Upper lobe of right lung (tissue), 1 donor: Measurements from ENCODE around the gene PTOV1. TPM values are rescaled to one million over a fixed set of nuclear protein-coding genes. Genes with fewer than 3 reads are reported as not detected.

Source experiments
- ATAC-seq: fragments of 200-7000 bp; cut with Tn5 transposase; one replicate; pipeline ENCODE4 v1.9.1; 2020; ENCODE audit warnings: mild to moderate bottlenecking, moderate library complexity
- DNase-seq: peaks from one replicate; pipeline ENCODE4 v3.0.0-alpha.2; 2020
- H3K27ac ChIP-seq: fragments of 200-600 bp; one replicate; pipeline ENCODE4 v1.8.0; 2022
- H3K27me3 ChIP-seq: fragments of 200-600 bp; one replicate; pipeline ENCODE4 v1.8.0; 2022; ENCODE audit warnings: mild to moderate bottlenecking
- H3K36me3 ChIP-seq: fragments of 200-600 bp; one replicate; pipeline ENCODE4 v1.8.0; 2022
- H3K4me1 ChIP-seq: fragments of 200-600 bp; one replicate; pipeline ENCODE4 v1.8.0; 2022
- H3K4me3 ChIP-seq: fragments of 200-600 bp; one replicate; pipeline ENCODE4 v1.8.0; 2022; ENCODE audit warnings: mild to moderate bottlenecking
- H3K9me3 ChIP-seq: fragments of 200-600 bp; one replicate; pipeline ENCODE4 v1.8.0; 2022
- CTCF ChIP-seq: fragments of 200-600 bp; IDR thresholded peaks from one replicate; pipeline ENCODE4 v1.8.0; 2022; ENCODE audit warnings: antibody characterized with exemption
- intact Hi-C: fragments of 100-400 bp; cut with DNase I; formaldehyde crosslinking; loops from one replicate; pipeline ENCODE4 v1.11.0; 2022
- total RNA-seq: library from RNA; stranded (reverse); fragmentation: NEBNext Ultra II Directional; extraction: Animal tissue kit (Norgen Biotek cat#: 25700); gene quantifications from one replicate; pipeline ENCODE4 v1.2.1, GENCODE V29; 2021
- donor health status: DM: no; HTN: yes; CAD: no; lungs with severe emphysema.

Gene PTOV1
- total RNA-seq, 1 donor from 2014 or later: 104 TPM

GRCh38 chr19:49837009-49837310 is 14.0 kb upstream of the PTOV1 start:
- no peak for TF ChIP-seq CTCF
- H3K36me3 ChIP-seq: peaks cover 62% of the 10 kb centered on the region
- DNase-seq (no peak), ATAC-seq (no peak)
- H3K27ac ChIP-seq: no peak overlapping the region
- intact Hi-C loops: no loop called here
- no peaks in the 10 kb centered on the region for H3K27me3 ChIP-seq
- H3K4me1 ChIP-seq: no peaks in the 10 kb centered on the region
- H3K9me3 ChIP-seq: no peaks in the 10 kb centered on the region
- H3K4me3 ChIP-seq: no peak overlapping the region

- H3K27ac ChIP-seq: no peak overlapping the region
- no peaks in the 10 kb centered on the region for H3K27me3 ChIP-seq
- DNase-seq (no peak), ATAC-seq (no peak)
- peaks cover 58% of the 10 kb centered on the region for H3K36me3 ChIP-seq
- intact Hi-C loops: no loop called here
- H3K4me1 ChIP-seq: no peaks in the 10 kb centered on the region
- TF ChIP-seq CTCF: no peak
- no peak overlapping the region for H3K4me3 ChIP-seq
- no peaks in the 10 kb centered on the region for H3K9me3 ChIP-seq
Observed at GRCh38 chr19:49837425-49837824, 13.5 kb upstream of the PTOV1 start.

- no peak overlapping the region for H3K4me3 ChIP-seq
- no peaks in the 10 kb centered on the region for H3K9me3 ChIP-seq
- DNase-seq (no peak), ATAC-seq (no peak)
- no peak overlapping the region for H3K27ac ChIP-seq
- no peaks in the 10 kb centered on the region for H3K27me3 ChIP-seq
- intact Hi-C loops: no loop called here
- TF ChIP-seq CTCF: no peak
- H3K4me1 ChIP-seq: no peaks in the 10 kb centered on the region
- H3K36me3 ChIP-seq: peaks cover 41% of the 10 kb centered on the region
Observed at GRCh38 chr19:49838885-49839588, 11.9 kb upstream of the PTOV1 start.

GRCh38 chr19:49839713-49840112 is 11.2 kb upstream of the PTOV1 start:
- no peaks in the 10 kb centered on the region for H3K9me3 ChIP-seq
- H3K36me3 ChIP-seq: peaks cover 35% of the 10 kb centered on the region
- H3K4me1 ChIP-seq: no peaks in the 10 kb centered on the region
- no peaks in the 10 kb centered on the region for H3K27me3 ChIP-seq
- intact Hi-C loops: no loop called here
- no peak for DNase-seq
- no peak for TF ChIP-seq CTCF
- no peak for ATAC-seq
- H3K27ac ChIP-seq: no peak overlapping the region
- H3K4me3 ChIP-seq: no peak overlapping the region

GRCh38 chr19:49840321-49840720 is 10.6 kb upstream of the PTOV1 start:
- Histone ChIP-seq H3K9me3 (no peaks in the 10 kb centered on the region), H3K4me3 (no peak overlapping the region), H3K36me3 (peaks cover 29% of the 10 kb centered on the region), H3K27me3 (no peaks in the 10 kb centered on the region), H3K4me1 (no peaks in the 10 kb centered on the region), H3K27ac (no peak overlapping the region)
- DNase-seq (no peak), ATAC-seq (no peak)
- no peak for TF ChIP-seq CTCF
- intact Hi-C loops: no loop called here

- intact Hi-C loops: no loop called here
- Histone ChIP-seq H3K36me3 (peaks cover 24% of the 10 kb centered on the region), H3K9me3 (no peaks in the 10 kb centered on the region), H3K4me3 (no peak overlapping the region), H3K27me3 (no peaks in the 10 kb centered on the region), H3K27ac (no peak overlapping the region), H3K4me1 (no peaks in the 10 kb centered on the region)
- DNase-seq (no peak), ATAC-seq (no peak)
- no peak for TF ChIP-seq CTCF
Observed at GRCh38 chr19:49840736-49841249, 10.2 kb upstream of the PTOV1 start.
